A673 (cell line): Measurements from ENCODE around the gene CD300LF. TPM values are rescaled to one million over a fixed set of nuclear protein-coding genes. Genes with fewer than 3 reads are reported as not detected.

Experiments
- BruUV-seq: library from RNA; stranded (reverse); fragments of 400-500 nt; replicated peaks from 2 replicates; lab custom pipeline; 2021; lab: Mats Ljungman, UMichigan
- CTCF ChIA-PET: fragments of 300-600 bp; sonication (Branson Sonifier 250); formaldehyde crosslinking; loops from one replicate; lab custom pipeline; 2022; ENCODE audit warnings: antibody characterized with exemption; lab: Charles Lee
- POLR2A ChIA-PET: fragments of 300-600 bp; sonication (Branson Sonifier 250); formaldehyde crosslinking; loops from one replicate; lab custom pipeline; 2022; ENCODE audit warnings: antibody characterized with exemption; ENCODE audit not compliant: low non-redundant PET; lab: Charles Lee
- DNase-seq: peaks from one replicate; pipeline ENCODE4 v3.0.0-alpha.2; 2015; ENCODE audit warnings: low spot score
- H3K27ac ChIP-seq: fragments of 200-600 bp; sonication (generic); 2 replicates; pipeline ENCODE4 v1.5.1; 2016; ENCODE audit warnings: mixed run types, low read depth, mild to moderate bottlenecking, mixed read lengths, antibody characterized with exemption, low read length; ENCODE audit not compliant: poor library complexity, severe bottlenecking
- H3K27me3 ChIP-seq: fragments of 200-600 bp; sonication (generic); replicated peaks from 2 replicates; pipeline ENCODE4 v1.6.1; 2017; ENCODE audit warnings: mixed run types, low read depth, mild to moderate bottlenecking, mixed read lengths, antibody characterized with exemption, low read length; ENCODE audit not compliant: insufficient read depth, poor library complexity
- H3K36me3 ChIP-seq: fragments of 200-600 bp; sonication (generic); 2 replicates; pipeline ENCODE4 v1.6.1; 2016; ENCODE audit warnings: mixed run types, mild to moderate bottlenecking, mixed read lengths, antibody characterized with exemption, low read length; ENCODE audit not compliant: insufficient read depth, poor library complexity, severe bottlenecking
- H3K4me1 ChIP-seq: fragments of 200-600 bp; sonication (generic); 2 replicates; pipeline ENCODE4 v1.6.1; 2017; ENCODE audit warnings: mixed run types, mild to moderate bottlenecking, mixed read lengths, antibody characterized with exemption, low read length; ENCODE audit not compliant: insufficient read depth, poor library complexity, severe bottlenecking
- H3K4me3 ChIP-seq: fragments of 200-600 bp; sonication (generic); 2 replicates; pipeline ENCODE4 v1.5.1; 2016; ENCODE audit warnings: low read depth, mixed run types, mild to moderate bottlenecking, mixed read lengths, low read length; ENCODE audit not compliant: poor library complexity, severe bottlenecking
- H3K9me3 ChIP-seq: fragments of 200-600 bp; sonication (generic); 2 replicates; pipeline ENCODE4 v1.6.1; 2016; ENCODE audit warnings: mixed run types, low read depth, mild to moderate bottlenecking, mixed read lengths, antibody characterized with exemption, low read length; ENCODE audit not compliant: poor library complexity, severe bottlenecking
- CTCF ChIP-seq: fragments of 300-800, 200-600 bp; sonication (generic); conservative IDR thresholded peaks from 2 replicates; pipeline ENCODE4 v1.5.1; 2017; ENCODE audit warnings: low read depth, mild to moderate bottlenecking, antibody characterized with exemption, low read length, moderate library complexity, mixed read lengths
- EZH2 ChIP-seq: fragments of 200-600 bp; sonication (generic); IDR thresholded peaks from 2 replicates; pipeline ENCODE4 v1.6.1; 2017; ENCODE audit warnings: borderline replicate concordance, low read depth, mild to moderate bottlenecking, mixed read lengths, antibody characterized with exemption, low read length; ENCODE audit not compliant: poor library complexity, severe bottlenecking
- intact Hi-C: fragments of 100-400 bp; cut with micrococcal nuclease; formaldehyde crosslinking; loops from one replicate; pipeline ENCODE4 v1.10.0; 2022; ENCODE audit not compliant: unreplicated experiment
- total RNA-seq: library from RNA; stranded (reverse); gene quantifications from 2 replicates; pipeline ENCODE4 v1.2.3, GENCODE V29; 2021

The CD300LF gene
- total RNA-seq, 1 experiment from 2014 or later: not detected

- BruUV-seq: no TSS peak
These were observed 36.7 kb upstream of the CD300LF start for GRCh38 chr17:74749279-74750038.

GRCh38 chr17:74748529-74749278 lies 36.0 kb upstream of the CD300LF start, which contains the start of gene NHERF1:
TSS of gene NHERF1 (plus strand) at chr17:74748628. CDS start at chr17:74748847, 219 bp downstream.
- POLR2A ChIA-PET: no interaction called here
- no peaks in the 10 kb centered on the region for H3K36me3 ChIP-seq
- H3K9me3 ChIP-seq: no peaks in the 10 kb centered on the region
- H3K4me1 ChIP-seq: peaks cover 11% of the 10 kb centered on the region
- TSS peak; percentile 79 for BruUV-seq
- no peak for TF ChIP-seq EZH2
- no peak; the same call in 1 of the 2 replicates for TF ChIP-seq CTCF
- no peaks in the 10 kb centered on the region for H3K27me3 ChIP-seq
- intact Hi-C loops: loop anchor here (5.0 to 10.0 kb wide), 2 partner anchors 206 to 664 kb away; no protein-coding TSS in a partner anchor
- CTCF ChIA-PET: interaction anchor here (1.5 kb wide), 1 partner anchor 113 kb away, joined by 6 read pairs; no protein-coding TSS in a partner anchor
- H3K4me3 ChIP-seq: peak within 1 kb of the TSS; percentile 80
- H3K27ac ChIP-seq: peak within 1 kb of the TSS; percentile 52
- DNase-seq: peak; percentile 95

More at GRCh38 chr17:74749279-74750038, 36.7 kb upstream of the CD300LF start:
- no peak for DNase-seq
- peaks cover 11% of the 10 kb centered on the region for H3K4me1 ChIP-seq
- TF ChIP-seq CTCF: no peak
- no peak for TF ChIP-seq EZH2
- no peaks in the 10 kb centered on the region for H3K36me3 ChIP-seq
- intact Hi-C loops: loop anchor here (5.0 to 10.0 kb wide), 2 partner anchors 205 to 663 kb away; no protein-coding TSS in a partner anchor
- H3K27ac ChIP-seq: peak overlapping the region; percentile 52
- H3K9me3 ChIP-seq: no peaks in the 10 kb centered on the region
- H3K27me3 ChIP-seq: no peaks in the 10 kb centered on the region
- CTCF ChIA-PET: interaction anchor here (1.5 kb wide), 1 partner anchor 112 kb away, joined by 6 read pairs; no protein-coding TSS in a partner anchor
- POLR2A ChIA-PET: interaction anchor here (0.6 kb wide), 1 partner anchor 11 kb away, joined by 6 read pairs; no protein-coding TSS in a partner anchor
- peak overlapping the region; percentile 80 for H3K4me3 ChIP-seq

- no peaks in the 10 kb centered on the region for H3K36me3 ChIP-seq
- BruUV-seq: no TSS peak
- ChIA-PET POLR2A (no interaction called here), CTCF (no interaction called here)
- no peak for DNase-seq
- intact Hi-C loops: loop anchor here (5.0 to 10.0 kb wide), 2 partner anchors 207 to 664 kb away; no protein-coding TSS in a partner anchor
- H3K27ac ChIP-seq: peak overlapping the region; percentile 42
- TF ChIP-seq CTCF (no peak), EZH2 (no peak)
- no peaks in the 10 kb centered on the region for H3K27me3 ChIP-seq
- H3K4me1 ChIP-seq: peaks cover 11% of the 10 kb centered on the region
- peak overlapping the region; percentile 80 for H3K4me3 ChIP-seq
- no peaks in the 10 kb centered on the region for H3K9me3 ChIP-seq
These were observed 35.5 kb upstream of the CD300LF start for GRCh38 chr17:74748279-74748528.
